Lower lobe of right lung (tissue), 2 donors: ENCODE measurements around the gene PRKAR1B. TPM values are rescaled to one million over a fixed set of nuclear protein-coding genes. Genes with fewer than 3 reads are reported as not detected.

ENCODE experiments used
- ATAC-seq, 2 donors: fragments of 200-7000 bp; cut with Tn5 transposase; one replicate each; pipeline ENCODE4 v1.9.1; 2020 to 2022; ENCODE audit warnings: mild to moderate bottlenecking in 2 of 2, moderate library complexity in 2 of 2
- DNase-seq: peaks from one replicate; pipeline ENCODE4 v3.0.0-alpha.2; 2020
- H3K27ac ChIP-seq: fragments of 200-600 bp; one replicate; pipeline ENCODE4 v1.8.0; 2022
- H3K27me3 ChIP-seq: fragments of 200-600 bp; one replicate; pipeline ENCODE4 v1.8.0; 2022; ENCODE audit warnings: low read depth
- H3K36me3 ChIP-seq: fragments of 200-600 bp; one replicate; pipeline ENCODE4 v1.8.0; 2022; ENCODE audit warnings: mild to moderate bottlenecking
- H3K4me1 ChIP-seq: fragments of 200-600 bp; one replicate; pipeline ENCODE4 v1.8.0; 2022
- H3K4me3 ChIP-seq: fragments of 200-600 bp; one replicate; pipeline ENCODE4 v1.8.0; 2022; ENCODE audit warnings: mild to moderate bottlenecking
- H3K9me3 ChIP-seq: fragments of 200-600 bp; one replicate; pipeline ENCODE4 v1.8.0; 2022
- intact Hi-C: fragments of 100-400 bp; cut with DNase I; formaldehyde crosslinking; loops from one replicate; pipeline ENCODE4 v1.11.0; 2022
- total RNA-seq: library from RNA; stranded (reverse); fragmentation: NEBNext Ultra II Directional; extraction: Animal tissue kit (Norgen Biotek cat#: 25700); gene quantifications from one replicate; pipeline ENCODE4 v1.2.1, GENCODE V29; 2021
- TF ChIP-seq, protein P1 (sequence below): fragments of 200-600 bp; IDR thresholded peaks from one replicate; pipeline ENCODE4 v1.8.0; 2022; ENCODE audit warnings: antibody characterized with exemption, mild to moderate bottlenecking
- donor health status: DM: no; HTN: yes; CAD: no; lungs with severe emphysema.

PRKAR1B gene
- total RNA-seq, 1 donor from 2014 or later, result 16.8 TPM

DNA sequence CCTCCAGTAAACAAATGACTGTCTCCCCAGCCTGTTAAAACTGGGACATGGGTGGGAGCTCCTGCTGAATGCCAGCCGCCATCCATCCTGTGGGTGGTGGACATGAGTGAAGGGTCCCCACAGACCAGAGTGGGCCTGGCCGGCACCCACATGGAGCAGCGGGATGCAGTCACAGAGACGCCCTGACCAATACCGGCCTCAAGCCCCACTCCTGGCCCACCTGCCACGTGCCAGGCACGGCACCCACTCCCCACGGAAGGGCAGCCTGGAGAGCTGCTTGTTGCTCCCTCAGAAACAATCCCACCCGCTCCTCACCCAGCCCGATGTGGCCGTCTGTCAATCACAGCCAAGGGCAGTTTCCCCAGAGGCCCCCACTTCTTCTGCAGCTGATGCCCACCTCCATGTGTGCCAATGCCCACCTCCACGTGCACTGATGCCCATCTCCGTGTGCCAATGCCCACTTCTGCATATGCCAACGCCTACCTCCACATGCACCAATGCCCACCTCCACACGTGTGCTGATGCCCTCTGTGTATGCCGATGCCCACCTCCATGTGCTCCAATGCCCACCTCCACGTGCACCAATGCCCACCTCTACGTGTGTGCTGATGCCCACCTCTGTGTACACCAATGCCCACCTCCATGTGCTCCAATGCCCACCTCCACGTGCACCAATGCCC, 43.4 kb downstream of the PRKAR1B start:
- peaks cover 25% of the 10 kb centered on the region for H3K9me3 ChIP-seq
- DNase-seq (no peak), ATAC-seq (no peak)
- no peaks in the 10 kb centered on the region for H3K27me3 ChIP-seq
- TF ChIP-seq, protein P1, sequence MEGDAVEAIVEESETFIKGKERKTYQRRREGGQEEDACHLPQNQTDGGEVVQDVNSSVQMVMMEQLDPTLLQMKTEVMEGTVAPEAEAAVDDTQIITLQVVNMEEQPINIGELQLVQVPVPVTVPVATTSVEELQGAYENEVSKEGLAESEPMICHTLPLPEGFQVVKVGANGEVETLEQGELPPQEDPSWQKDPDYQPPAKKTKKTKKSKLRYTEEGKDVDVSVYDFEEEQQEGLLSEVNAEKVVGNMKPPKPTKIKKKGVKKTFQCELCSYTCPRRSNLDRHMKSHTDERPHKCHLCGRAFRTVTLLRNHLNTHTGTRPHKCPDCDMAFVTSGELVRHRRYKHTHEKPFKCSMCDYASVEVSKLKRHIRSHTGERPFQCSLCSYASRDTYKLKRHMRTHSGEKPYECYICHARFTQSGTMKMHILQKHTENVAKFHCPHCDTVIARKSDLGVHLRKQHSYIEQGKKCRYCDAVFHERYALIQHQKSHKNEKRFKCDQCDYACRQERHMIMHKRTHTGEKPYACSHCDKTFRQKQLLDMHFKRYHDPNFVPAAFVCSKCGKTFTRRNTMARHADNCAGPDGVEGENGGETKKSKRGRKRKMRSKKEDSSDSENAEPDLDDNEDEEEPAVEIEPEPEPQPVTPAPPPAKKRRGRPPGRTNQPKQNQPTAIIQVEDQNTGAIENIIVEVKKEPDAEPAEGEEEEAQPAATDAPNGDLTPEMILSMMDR, result no peak
- H3K4me1 ChIP-seq, result no peaks in the 10 kb centered on the region
- intact Hi-C loops, result no loop called here
- no peak overlapping the region for H3K27ac ChIP-seq
- peaks cover 5% of the 10 kb centered on the region for H3K36me3 ChIP-seq
- no peak overlapping the region for H3K4me3 ChIP-seq

DNA sequence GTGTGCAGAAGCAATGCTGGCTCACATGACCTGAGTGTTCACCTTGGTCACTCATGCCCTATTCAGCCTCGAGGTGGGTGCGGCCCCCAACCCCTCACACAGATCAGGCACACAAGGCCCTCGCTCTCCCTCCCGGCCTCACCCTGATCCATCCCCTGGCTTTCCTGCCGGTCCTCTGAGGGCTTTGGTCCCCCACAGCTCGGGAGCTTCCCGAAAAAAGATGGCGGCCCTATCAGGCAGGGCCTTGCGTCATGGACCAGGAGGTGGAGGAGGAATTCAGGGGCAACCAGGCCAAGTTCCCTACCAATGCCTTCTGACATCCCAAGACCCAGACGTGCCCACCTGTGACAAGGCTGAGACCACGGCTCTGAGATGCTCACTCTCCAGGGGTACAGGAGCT, 44.3 kb downstream of the PRKAR1B start:
- Histone ChIP-seq H3K9me3 (peaks cover 22% of the 10 kb centered on the region), H3K27me3 (no peaks in the 10 kb centered on the region), H3K36me3 (peaks cover 5% of the 10 kb centered on the region), H3K4me1 (no peaks in the 10 kb centered on the region), H3K4me3 (no peak overlapping the region), H3K27ac (no peak overlapping the region)
- TF ChIP-seq, protein P1, result no peak
- DNase-seq, result no peak
- no peak for ATAC-seq
- intact Hi-C loops, result no loop called here

DNA sequence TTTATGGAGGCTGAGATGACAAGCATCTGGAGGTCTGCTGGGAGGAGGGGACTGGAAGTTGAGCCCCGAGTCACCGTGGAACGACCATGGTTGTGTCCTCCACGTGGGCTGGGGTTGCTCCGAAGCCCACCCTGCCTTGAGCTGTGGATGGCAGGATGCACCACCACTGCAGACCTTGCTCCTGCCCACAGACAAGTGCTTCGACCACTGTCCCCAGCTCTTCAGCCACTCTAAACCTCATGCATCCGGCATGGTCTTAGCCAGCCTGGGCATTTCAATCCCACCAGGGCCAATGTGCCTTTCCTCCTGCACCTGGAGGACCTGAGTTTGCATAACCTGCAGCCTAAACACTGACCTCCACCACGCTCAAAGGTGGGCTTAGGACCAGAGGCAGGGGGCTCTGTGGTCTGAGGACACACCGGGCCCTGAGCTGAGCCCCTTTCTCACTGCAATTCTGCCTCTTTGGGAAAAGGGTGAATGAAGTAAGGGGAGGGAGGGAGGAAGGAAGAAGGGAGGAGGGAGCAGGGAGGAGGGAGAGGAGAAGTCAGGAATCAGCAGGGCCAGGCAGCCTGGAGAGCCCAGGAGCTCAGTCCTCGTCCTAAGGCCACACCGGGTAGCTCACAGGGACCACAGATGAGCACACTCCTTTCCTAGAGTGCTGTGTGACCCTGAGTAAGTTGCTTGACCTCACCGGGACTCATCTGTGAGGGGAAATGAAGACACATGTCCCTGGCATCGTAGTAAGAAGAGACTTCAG, 45.4 kb downstream of the PRKAR1B start:
- Histone ChIP-seq H3K4me3 (no peak overlapping the region), H3K9me3 (peaks cover 14% of the 10 kb centered on the region), H3K4me1 (no peaks in the 10 kb centered on the region), H3K36me3 (peaks cover 5% of the 10 kb centered on the region), H3K27me3 (no peaks in the 10 kb centered on the region), H3K27ac (no peak overlapping the region)
- intact Hi-C loops, result no loop called here
- DNase-seq (no peak), ATAC-seq (no peak)
- TF ChIP-seq, protein P1, result no peak

DNA sequence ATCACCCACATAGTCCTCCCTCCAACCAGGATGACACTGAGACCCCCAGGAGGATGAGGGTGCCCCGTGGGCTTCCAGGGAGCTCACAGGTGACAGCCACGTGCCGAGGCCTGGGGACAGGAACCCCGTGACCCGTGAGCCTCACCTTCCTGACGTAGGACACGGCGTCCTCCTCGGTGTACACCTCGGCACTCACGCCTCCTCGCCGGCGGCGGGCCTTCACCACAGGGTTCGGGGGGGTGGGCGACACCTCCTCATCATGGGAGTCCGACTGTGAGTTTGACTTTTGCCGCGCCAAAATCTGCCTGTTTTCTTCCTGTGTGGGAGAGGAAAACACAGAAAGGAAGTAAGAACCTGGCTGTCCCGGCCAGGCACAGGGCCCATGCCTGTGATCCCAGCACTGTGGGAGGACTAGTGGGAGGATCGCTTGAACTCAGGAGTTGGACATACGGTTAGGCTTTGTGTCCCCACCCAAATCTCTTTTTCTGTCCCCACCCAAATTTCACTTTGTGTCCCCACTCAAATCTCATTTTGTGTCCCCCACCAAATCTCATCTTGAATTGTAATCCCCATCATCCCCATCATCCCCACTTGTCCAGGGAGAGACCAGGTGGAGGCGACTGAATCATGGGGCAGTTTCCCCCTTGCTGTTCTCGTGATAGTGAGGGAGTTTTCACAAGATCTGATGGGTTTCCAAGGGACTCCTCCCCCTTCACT, 46.5 kb downstream of the PRKAR1B start:
- intact Hi-C loops, result no loop called here
- no peaks in the 10 kb centered on the region for H3K4me1 ChIP-seq
- no peaks in the 10 kb centered on the region for H3K27me3 ChIP-seq
- H3K36me3 ChIP-seq, result peaks cover 5% of the 10 kb centered on the region
- no peak overlapping the region for H3K4me3 ChIP-seq
- TF ChIP-seq, protein P1, result no peak
- no peak for ATAC-seq
- no peak overlapping the region for H3K27ac ChIP-seq
- peaks cover 3% of the 10 kb centered on the region for H3K9me3 ChIP-seq
- DNase-seq, result no peak

DNA sequence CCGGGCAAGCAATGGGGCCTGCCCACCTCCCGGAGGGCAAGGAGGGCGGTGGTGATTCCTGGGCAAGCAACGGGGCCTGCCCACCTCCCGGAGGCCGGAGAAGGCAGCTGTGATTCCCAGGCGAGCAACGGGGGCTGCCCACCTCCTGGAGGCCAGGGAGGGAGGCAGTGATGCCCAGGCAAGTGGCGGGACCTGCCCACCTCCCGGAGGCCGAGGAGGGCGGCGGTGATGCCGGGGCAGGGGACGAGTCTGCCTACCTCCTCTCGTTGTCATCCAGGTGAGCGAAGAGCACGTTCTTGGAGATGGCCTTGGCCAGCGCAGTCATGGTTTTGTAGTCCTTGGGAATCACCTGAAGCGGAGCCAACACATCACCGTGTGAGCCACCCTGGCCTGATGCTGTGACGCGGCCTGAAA, 50.1 kb downstream of the PRKAR1B start:
- intact Hi-C loops, result no loop called here
- no peak for DNase-seq

More for the DNA sequence above, 50.1 kb downstream of the PRKAR1B start:
- Histone ChIP-seq H3K9me3 (no peaks in the 10 kb centered on the region), H3K27me3 (no peaks in the 10 kb centered on the region), H3K36me3 (peaks cover 5% of the 10 kb centered on the region), H3K4me3 (no peak overlapping the region), H3K27ac (no peak overlapping the region), H3K4me1 (no peaks in the 10 kb centered on the region)
- TF ChIP-seq, protein P1, result no peak
- no peak for ATAC-seq
